ENCODE measurements around the gene CCDC81. TPM values are rescaled to one million over a fixed set of nuclear protein-coding genes. Genes with fewer than 3 reads are reported as not detected.
"Not testable (repeated sequence)": the region's sequence is repeated elsewhere in the genome, so short reads cannot be mapped to it uniquely, and the experiment has no call there.

CCDC81 gene
- total and polyA plus RNA-seq, 11 donors: 0.17 to 1.2 (median 0.34) TPM; not detected in 1

DNA sequence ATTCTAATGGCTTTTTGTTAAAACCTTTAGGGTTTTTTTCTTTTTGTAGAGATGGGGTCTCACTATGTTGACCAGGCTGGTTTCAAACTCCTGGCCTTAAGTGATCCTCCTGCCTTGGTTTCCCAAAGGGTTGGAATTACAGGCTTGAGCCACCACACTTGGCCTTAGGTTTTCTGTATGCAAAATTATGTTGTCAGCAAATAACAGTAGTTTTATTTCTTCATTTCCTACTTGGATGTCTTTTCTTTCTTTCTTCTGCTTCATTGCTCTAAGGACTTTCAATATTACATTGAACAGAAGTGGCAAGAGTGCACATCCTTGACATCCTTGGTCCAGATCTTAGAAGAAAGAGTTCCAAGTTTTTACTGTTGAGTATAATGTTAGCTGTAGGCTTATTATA is 52.8 kb downstream of the CCDC81 start:
- DNase-seq: no peak

DNA sequence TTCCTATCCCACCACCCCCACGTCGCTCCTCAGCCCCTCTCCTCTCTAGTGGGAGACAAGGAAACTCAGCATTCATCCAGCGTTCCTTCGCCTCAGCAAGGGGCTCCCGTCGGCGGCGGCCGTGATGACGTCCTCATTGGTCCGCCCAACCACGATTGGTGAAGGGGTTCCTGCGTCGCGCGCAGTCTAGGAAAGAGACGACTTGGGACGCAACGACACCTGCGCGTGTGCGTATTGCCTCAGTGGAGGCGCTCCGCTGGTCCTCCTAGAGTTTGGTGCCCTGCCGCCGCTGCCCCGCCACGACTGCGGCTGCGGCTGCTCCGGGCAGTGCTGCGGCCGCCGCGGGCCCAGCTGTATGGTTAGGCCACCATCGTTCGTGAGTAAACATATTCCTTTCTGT is 56.6 kb downstream of the CCDC81 start:
- TF ChIP-seq, protein P1, sequence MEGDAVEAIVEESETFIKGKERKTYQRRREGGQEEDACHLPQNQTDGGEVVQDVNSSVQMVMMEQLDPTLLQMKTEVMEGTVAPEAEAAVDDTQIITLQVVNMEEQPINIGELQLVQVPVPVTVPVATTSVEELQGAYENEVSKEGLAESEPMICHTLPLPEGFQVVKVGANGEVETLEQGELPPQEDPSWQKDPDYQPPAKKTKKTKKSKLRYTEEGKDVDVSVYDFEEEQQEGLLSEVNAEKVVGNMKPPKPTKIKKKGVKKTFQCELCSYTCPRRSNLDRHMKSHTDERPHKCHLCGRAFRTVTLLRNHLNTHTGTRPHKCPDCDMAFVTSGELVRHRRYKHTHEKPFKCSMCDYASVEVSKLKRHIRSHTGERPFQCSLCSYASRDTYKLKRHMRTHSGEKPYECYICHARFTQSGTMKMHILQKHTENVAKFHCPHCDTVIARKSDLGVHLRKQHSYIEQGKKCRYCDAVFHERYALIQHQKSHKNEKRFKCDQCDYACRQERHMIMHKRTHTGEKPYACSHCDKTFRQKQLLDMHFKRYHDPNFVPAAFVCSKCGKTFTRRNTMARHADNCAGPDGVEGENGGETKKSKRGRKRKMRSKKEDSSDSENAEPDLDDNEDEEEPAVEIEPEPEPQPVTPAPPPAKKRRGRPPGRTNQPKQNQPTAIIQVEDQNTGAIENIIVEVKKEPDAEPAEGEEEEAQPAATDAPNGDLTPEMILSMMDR (IDR thresholded peaks at IDR 0.05): no peak
- no peak for TF ChIP-seq POLR2A (IDR thresholded peaks at IDR 0.05)
- Histone ChIP-seq H3K27ac (no peak overlapping the region), H3K27me3 (no peaks in the 10 kb centered on the region), H3K9me3 (peaks cover 0 to 30% (median 4%) of the 10 kb centered on the region in 12 donors), H3K4me3 (no peak overlapping the region), H3K4me1 (no peaks in the 10 kb centered on the region), H3K36me3 (peaks cover 0 to 11% (median 0%) of the 10 kb centered on the region in 9 donors)
- intact Hi-C loops (cut with DNase I): no loop called here
- ATAC-seq (no peak), DNase-seq (peak in 1 of 5 donors; percentile 62)
- 83 to 87% (median 85%) methylated on average over 36 to 37 of the region's 37 CpGs for WGBS, 4 donors

More for the DNA sequence above, 52.8 kb downstream of the CCDC81 start:
- Histone ChIP-seq H3K4me3 (no peak overlapping the region), H3K9me3 (peaks cover 0 to 38% (median 4%) of the 10 kb centered on the region in 12 donors), H3K36me3 (peaks cover 0 to under 1% (median 0%) of the 10 kb centered on the region in 9 donors), H3K4me1 (peaks cover 0 to 8% (median 0%) of the 10 kb centered on the region in 12 donors), H3K27ac (no peak overlapping the region), H3K27me3 (no peaks in the 10 kb centered on the region)
- ATAC-seq: no peak
- intact Hi-C loops (cut with DNase I): no loop called here
- TF ChIP-seq POLR2A (IDR thresholded peaks at IDR 0.05): no peak
- TF ChIP-seq, protein P1 (IDR thresholded peaks at IDR 0.05): no peak

DNA sequence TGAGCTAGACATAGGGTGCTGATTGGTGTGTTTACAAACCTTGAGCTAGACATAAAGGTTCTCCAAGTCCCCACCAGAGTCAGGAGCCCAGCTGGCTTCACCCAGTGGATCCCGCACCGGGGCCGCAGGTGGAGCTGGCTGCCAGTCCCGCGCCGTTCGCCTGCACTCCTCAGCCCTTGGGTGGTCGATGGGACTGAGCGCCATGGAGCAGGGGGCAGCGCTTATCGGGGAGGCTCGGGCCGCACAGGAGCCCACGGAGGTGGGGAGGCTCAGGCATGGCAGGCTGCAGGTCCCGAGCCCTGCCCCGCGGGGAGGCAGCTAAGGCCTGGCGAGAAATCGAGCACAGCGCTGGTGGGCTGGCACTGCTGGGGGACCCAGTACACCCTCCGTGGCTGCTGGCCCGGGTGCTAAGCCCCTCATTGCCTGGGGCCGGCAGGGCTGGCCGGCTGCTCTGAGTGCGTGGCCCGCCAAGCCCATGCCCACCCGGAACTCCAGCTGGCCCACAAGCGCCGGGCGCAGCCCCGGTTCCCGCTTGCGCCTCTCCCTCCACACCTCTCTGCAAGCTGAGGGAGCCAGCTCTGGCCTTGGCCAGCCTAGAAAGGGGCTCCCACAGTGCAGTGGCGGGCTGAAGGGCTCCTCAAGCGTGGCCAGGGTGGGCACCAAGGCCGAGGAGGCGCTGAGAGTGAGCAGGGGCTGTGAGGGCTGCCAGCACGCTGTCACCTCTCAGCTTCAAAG is 58.8 kb downstream of the CCDC81 start:
- WGBS, 4 donors: 91 to 97% (median 96%) methylated on average over 15 to 38 of the region's 38 CpGs
- H3K27me3 ChIP-seq; DNase-seq; H3K4me3 ChIP-seq; H3K4me1 ChIP-seq; ATAC-seq; H3K9me3 ChIP-seq; H3K27ac ChIP-seq; intact Hi-C loops (cut with DNase I): not testable (repeated sequence)
- peaks cover 0 to 11% (median 0%) of the 10 kb centered on the region in 9 donors for H3K36me3 ChIP-seq

DNA sequence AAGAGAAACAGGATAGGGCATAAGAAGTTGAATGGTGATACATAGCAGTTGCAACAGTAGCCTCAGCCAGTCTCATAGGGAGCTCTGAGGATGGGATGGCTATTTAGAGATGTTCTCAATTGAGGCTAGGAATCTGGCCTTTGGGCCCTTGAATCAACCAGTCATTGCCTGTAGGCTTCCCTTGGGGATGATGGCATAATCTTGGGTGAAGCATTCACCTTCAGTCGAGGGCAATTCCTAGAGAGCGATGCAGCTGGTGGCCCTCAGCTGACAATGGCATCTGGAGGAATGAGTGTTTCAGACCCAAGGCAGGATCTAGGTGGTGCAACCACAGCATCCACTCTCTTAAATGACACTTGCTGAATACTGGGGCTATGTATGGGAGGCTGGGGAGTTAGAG is 61.0 kb downstream of the CCDC81 start:
- Histone ChIP-seq H3K4me1 (peaks cover 0 to 9% (median 0%) of the 10 kb centered on the region in 12 donors), H3K36me3 (peaks cover 0 to 11% (median 0%) of the 10 kb centered on the region in 9 donors), H3K27me3 (no peaks in the 10 kb centered on the region), H3K27ac (no peak overlapping the region), H3K9me3 (no peaks in the 10 kb centered on the region), H3K4me3 (no peak overlapping the region)
- TF ChIP-seq POLR2A (IDR thresholded peaks at IDR 0.05): no peak
- TF ChIP-seq, protein P1 (IDR thresholded peaks at IDR 0.05): no peak
- ATAC-seq: no peak
- intact Hi-C loops (cut with DNase I): no loop called here
- DNase-seq: no peak
- 87 to 95% (median 94%) methylated on average over 2 of the region's 2 CpGs for WGBS, 4 donors
